Urinary bladder (tissue), 4 donors: Measurements from ENCODE around the gene MRPL11. TPM values are rescaled to one million over a fixed set of nuclear protein-coding genes. Genes with fewer than 3 reads are reported as not detected.
"Not testable (repeated sequence)": the region's sequence is repeated elsewhere in the genome, so short reads cannot be mapped to it uniquely, and the experiment has no call there.

Source experiments
- DNase-seq: peaks from one replicate; pipeline ENCODE4 v3.0.0-alpha.2; 2015; ENCODE audit errors: extremely low spot score
- H3K27ac ChIP-seq: one replicate; pipeline ENCODE4 v1.5.1; 2013; ENCODE audit warnings: low read depth, mild to moderate bottlenecking, moderate library complexity
- H3K36me3 ChIP-seq: one replicate; pipeline ENCODE4 v1.6.1; 2013; ENCODE audit warnings: mild to moderate bottlenecking, moderate library complexity; ENCODE audit not compliant: insufficient read depth
- H3K4me1 ChIP-seq: one replicate; pipeline ENCODE4 v1.6.1; 2013; ENCODE audit warnings: mild to moderate bottlenecking, moderate library complexity; ENCODE audit not compliant: insufficient read depth
- H3K4me3 ChIP-seq: one replicate; pipeline ENCODE4 v1.5.1; 2013; ENCODE audit warnings: low read depth, low read length
- WGBS: extraction: QIAGEN DNeasy Blood & Tissue Kit; methylation state at CpG from one replicate; pipeline ENCODE4 v1.1.7; 2013; 5-methylcytosine and 5-hydroxymethylcytosine counted together
- polyA plus RNA-seq: library from polyadenylated mRNA; stranded (reverse); fragments of 200-250 nt; gene quantifications from one replicate; pipeline ENCODE4 v1.2.3, GENCODE V29; 2013
- total RNA-seq: library from RNA; depleted of rRNA; stranded (reverse); fragments of >200 nt; gene quantifications from one replicate; pipeline ENCODE4 v1.2.3, GENCODE V29; 2014
- donor health status: healthy with polysubstance abuse.
- donor health status: healthy.

MRPL11 gene
- total and polyA plus RNA-seq, 2 donors, result 32.9 to 54.9 TPM

DNA sequence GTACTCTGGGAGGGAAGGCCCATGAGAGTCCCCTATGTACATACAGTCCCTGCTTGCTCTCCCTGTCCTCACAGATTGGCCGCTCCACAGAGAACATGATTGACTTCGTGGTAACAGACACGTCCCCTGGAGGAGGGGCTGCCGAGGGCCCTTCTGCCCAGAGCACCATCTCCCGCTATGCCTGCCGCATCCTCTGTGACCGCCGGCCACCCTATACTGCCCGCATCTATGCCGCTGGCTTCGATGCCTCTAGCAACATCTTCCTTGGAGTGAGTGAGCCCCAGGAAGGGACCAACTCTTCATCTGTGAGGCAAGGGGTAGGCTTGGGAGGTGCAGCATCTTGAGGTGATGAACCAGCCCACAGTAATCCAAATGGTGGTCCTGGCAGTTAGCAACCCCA is 34.5 kb upstream of the MRPL11 start:
- Histone ChIP-seq H3K36me3 (peaks cover 2% of the 10 kb centered on the region), H3K4me1 (no peaks in the 10 kb centered on the region), H3K27ac (no peak overlapping the region), H3K4me3 (no peak overlapping the region)
- DNase-seq, result no peak
- 92% methylated on average over 11 of the region's 11 CpGs for WGBS

GRCh38 chr11:66472054-66472453 is 33.4 kb upstream of the MRPL11 start:
- Histone ChIP-seq H3K4me1 (peaks cover 3% of the 10 kb centered on the region), H3K36me3 (peaks cover 2% of the 10 kb centered on the region), H3K4me3 (no peak overlapping the region), H3K27ac (no peak overlapping the region)
- no peak for DNase-seq
- whole genome bisulfite sequencing, result 88% methylated on average over 9 of the region's 9 CpGs

DNA sequence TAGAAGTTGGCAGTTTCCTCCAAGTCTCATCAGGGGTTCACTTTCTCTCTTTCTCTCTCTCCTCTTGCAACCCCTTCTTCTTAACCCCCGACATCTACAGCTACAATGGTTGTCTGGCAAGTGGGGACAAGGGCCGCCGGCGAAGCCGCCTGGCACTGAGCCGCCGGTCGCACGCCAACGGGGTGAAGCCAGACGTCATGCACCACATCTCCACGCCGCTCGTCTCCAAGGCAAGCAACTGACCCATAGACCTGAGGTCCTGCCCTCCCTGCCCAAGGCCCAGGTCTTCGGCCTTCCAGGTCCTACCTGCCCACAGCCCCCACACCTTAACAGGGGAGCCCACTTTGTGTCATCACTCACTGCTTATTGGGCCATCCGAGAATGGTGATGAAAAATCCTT is 32.5 kb upstream of the MRPL11 start:
- no peak overlapping the region for H3K27ac ChIP-seq
- H3K4me1 ChIP-seq, result peaks cover 3% of the 10 kb centered on the region
- peaks cover 2% of the 10 kb centered on the region for H3K36me3 ChIP-seq
- no peak for DNase-seq
- no peak overlapping the region for H3K4me3 ChIP-seq
- WGBS, result 96% methylated on average over 16 of the region's 16 CpGs

GRCh38 chr11:66470015-66470414 is 31.4 kb upstream of the MRPL11 start:
- WGBS, result 93% methylated on average over 3 of the region's 3 CpGs
- Histone ChIP-seq H3K4me1 (peaks cover 3% of the 10 kb centered on the region), H3K4me3 (no peak overlapping the region), H3K27ac (no peak overlapping the region), H3K36me3 (peaks cover 2% of the 10 kb centered on the region)
- DNase-seq, result no peak

- 81% methylated on average over 1 of the region's 1 CpG for WGBS
- H3K36me3 ChIP-seq, result peaks cover 2% of the 10 kb centered on the region
Observed at GRCh38 chr11:66469441-66469840, 30.8 kb upstream of the MRPL11 start.

DNA sequence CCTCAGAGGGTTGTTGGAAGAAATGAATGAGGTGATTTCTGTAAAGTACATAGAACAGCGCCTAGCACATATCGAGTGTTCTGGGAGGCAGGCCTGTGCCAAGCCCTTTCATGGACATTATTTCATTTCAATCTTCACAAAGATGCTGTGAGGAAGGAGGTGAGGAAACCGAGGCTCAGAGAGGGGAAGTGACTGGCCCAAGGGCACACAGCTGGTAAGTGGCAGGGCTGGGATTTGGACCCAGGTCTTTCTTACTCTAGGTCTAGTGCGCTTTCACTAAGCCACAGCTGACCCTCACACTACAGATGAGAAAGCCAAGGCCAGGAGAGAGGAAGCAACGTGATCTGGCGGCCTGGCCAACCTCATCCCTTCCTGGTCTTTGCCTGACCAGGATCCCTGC is 30.0 kb upstream of the MRPL11 start:
- peaks cover 3% of the 10 kb centered on the region for H3K4me1 ChIP-seq
- 85% methylated on average over 6 of the region's 6 CpGs for WGBS
- no peak overlapping the region for H3K27ac ChIP-seq
- H3K36me3 ChIP-seq, result peaks cover 2% of the 10 kb centered on the region
- DNase-seq, result no peak
- H3K4me3 ChIP-seq, result no peak overlapping the region

More at GRCh38 chr11:66469441-66469840, 30.8 kb upstream of the MRPL11 start:
- Histone ChIP-seq H3K4me1 (peaks cover 3% of the 10 kb centered on the region), H3K27ac (no peak overlapping the region), H3K4me3 (no peak overlapping the region)
- DNase-seq, result no peak

DNA sequence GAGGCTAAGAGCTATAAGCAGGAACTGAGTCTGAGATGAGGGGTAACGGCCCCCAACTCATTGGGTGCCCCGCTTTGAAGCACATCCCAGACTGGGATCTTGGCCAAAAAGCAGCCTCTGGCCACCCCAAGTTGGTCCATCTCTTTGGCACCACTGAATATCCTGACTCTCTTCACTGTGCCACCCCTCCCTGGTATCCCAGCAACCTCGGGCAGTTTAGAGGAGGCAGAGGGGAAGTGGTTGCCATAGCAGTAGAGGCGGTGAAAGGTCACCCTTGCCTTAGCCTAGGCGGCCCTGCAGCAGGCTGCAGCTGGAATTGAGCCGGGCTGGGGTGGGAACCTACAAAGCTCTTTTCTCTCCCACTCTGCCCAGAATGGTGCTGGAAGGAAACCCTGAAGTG is 29.1 kb upstream of the MRPL11 start:
- 48% methylated on average over 6 of the region's 6 CpGs for WGBS
- DNase-seq, result no peak
- Histone ChIP-seq H3K4me3 (peak overlapping the region; percentile 86), H3K27ac (no peak overlapping the region), H3K36me3 (no peaks in the 10 kb centered on the region), H3K4me1 (peaks cover 3% of the 10 kb centered on the region)

DNA sequence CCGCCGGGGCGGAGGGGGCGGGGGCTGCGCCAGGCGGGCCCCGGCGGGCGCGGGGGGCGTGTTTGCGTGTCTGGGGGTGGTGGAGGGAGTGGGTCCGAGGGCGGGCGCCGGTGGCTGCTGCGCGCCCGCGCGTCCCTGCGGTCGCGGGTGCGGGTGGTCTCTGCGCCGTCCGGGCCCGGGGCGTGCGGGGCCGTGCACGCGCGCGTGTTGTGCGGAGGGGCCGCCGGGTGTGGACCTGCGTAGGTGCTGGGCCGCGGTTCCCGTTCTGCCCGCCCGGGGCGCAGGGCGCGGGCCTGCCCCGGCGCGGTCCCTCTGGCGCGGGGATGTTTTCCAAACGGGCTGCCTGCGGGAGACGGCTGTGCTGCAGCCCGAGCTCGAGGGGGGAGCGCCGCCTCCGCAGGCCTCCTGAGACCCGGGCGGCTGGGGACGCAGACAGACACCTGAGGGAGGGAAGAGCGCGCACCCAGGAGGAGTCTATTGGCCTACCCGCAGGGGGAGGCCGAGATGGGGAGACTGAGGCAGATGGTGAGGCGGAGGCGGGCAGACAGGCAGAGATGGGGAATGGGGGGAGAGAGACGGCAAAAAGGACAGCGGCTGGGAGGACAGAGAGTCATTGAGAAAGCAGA is 28.5 kb upstream of the MRPL11 start:
- Histone ChIP-seq H3K36me3 (no peaks in the 10 kb centered on the region), H3K4me3 (peak overlapping the region; percentile 86), H3K4me1 (peaks cover 3% of the 10 kb centered on the region), H3K27ac (peak overlapping the region; percentile 30)
- no peak for DNase-seq
- 1% methylated on average over 72 of the region's 72 CpGs for WGBS

DNA sequence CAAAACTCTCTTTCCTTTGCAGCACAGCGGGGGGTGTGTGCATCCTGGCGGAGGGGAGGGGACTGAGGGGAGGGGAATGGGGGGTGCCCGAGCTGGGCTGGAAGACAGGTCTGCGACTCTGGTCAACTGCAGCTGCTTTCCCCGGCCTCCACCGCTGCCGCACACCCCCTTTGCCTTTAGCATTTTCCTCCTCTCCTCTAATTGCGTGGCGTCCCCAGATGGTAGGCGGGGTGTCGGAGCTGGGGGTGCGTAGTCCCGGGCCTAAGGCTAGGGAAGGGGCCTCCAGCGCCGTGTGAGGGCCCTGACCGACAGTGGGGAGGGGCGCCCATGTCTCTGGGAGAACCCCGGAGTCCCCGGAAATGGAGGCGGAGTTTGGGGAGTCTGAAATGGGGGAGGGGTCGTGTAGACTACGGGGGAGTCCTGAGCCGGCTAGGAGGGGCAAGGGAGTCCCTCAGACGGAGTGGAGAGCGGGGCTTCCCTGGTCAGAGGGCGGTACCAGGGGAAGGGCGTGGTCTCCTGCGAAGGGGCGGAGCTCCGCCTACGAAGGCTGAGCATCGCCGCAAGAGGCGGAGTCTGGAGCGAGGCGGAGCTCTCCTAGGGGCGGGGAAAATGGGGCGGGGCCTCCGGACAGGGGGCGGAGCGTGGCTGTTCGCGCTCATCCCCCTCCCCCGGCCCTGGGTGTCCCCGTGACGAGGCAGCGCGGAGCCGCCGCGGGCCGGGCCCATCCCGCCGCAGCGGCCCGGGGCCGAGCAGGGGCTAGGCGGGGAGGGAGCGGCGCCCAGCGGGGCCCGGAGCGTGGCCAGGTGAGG is 27.8 kb upstream of the MRPL11 start, which contains the start of gene PELI3:
Gene PELI3, plus strand, starts transcription at position 681 of the 809 bp plus-strand sequence. CDS start 1,224 bp downstream, outside the sequence.
- Histone ChIP-seq H3K4me1 (peaks cover 3% of the 10 kb centered on the region), H3K4me3 (peak within 1 kb of the TSS; percentile 86), H3K27ac (peak within 1 kb of the TSS; percentile 84), H3K36me3 (no peaks in the 10 kb centered on the region)
- 2% methylated on average over 63 of the region's 63 CpGs for WGBS
- DNase-seq, result peak; percentile 83

GRCh38 chr11:66465373-66466224 is 27.0 kb upstream of the MRPL11 start:
- DNase-seq, result no peak
- 43% methylated on average over 19 of the region's 19 CpGs for WGBS
- Histone ChIP-seq H3K4me3 (peak overlapping the region; percentile 86), H3K27ac (no peak overlapping the region), H3K4me1 (peaks cover 3% of the 10 kb centered on the region), H3K36me3 (no peaks in the 10 kb centered on the region)

- DNase-seq, result no peak
- 81% methylated on average over 1 of the region's 1 CpG for WGBS
- Histone ChIP-seq H3K4me3 (no peak overlapping the region), H3K36me3 (no peaks in the 10 kb centered on the region), H3K27ac (no peak overlapping the region), H3K4me1 (peaks cover 3% of the 10 kb centered on the region)
Observed at GRCh38 chr11:66464916-66465315, 26.3 kb upstream of the MRPL11 start.

DNA sequence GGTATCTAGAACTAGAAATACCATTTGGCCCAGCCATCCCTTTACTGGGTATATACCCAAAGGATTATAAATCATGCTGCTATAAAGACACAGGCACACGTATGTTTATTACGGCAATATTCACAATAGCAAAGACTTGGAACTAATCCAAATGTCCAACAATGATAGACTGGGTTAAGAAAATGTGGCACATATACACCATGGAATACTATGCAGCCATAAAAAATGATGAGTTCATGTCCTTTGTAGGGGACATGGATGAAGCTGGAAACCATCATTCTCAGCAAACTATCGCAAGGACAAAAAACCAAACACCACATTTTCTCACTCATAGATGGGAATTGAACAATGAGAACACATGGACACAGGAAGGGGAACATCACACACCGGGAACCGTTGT is 25.5 kb upstream of the MRPL11 start:
- H3K4me1 ChIP-seq, H3K36me3 ChIP-seq, DNase-seq, H3K27ac ChIP-seq, H3K4me3 ChIP-seq: not testable (repeated sequence)
- 87% methylated on average over 5 of the region's 5 CpGs for WGBS

DNA sequence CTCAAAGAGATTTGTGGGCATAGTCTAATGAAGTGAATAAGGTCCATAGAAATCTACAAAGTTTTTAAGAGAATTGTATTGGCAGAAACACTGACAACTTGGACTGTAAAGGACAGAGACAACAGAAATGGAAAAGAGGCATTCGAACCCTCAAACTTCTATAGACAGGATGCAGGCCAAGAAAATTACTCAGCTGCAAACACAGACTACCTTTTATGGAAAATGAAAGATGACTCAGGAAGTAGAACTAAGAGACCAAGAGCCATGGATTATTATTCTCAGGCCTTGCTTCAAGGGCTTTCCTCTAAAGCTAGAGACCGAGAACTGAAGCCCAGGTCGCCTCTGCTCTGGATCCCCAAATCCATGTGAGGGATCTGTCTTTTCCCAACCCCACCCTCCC is 24.3 kb upstream of the MRPL11 start:
- 94% methylated on average over 3 of the region's 3 CpGs for WGBS
- no peak overlapping the region for H3K27ac ChIP-seq
- H3K4me3 ChIP-seq, result no peak overlapping the region
- H3K36me3 ChIP-seq, result no peaks in the 10 kb centered on the region
- no peak for DNase-seq
- peaks cover 2% of the 10 kb centered on the region for H3K4me1 ChIP-seq
